ENCODE results near the gene FGD4.

FGD4 gene

DNA sequence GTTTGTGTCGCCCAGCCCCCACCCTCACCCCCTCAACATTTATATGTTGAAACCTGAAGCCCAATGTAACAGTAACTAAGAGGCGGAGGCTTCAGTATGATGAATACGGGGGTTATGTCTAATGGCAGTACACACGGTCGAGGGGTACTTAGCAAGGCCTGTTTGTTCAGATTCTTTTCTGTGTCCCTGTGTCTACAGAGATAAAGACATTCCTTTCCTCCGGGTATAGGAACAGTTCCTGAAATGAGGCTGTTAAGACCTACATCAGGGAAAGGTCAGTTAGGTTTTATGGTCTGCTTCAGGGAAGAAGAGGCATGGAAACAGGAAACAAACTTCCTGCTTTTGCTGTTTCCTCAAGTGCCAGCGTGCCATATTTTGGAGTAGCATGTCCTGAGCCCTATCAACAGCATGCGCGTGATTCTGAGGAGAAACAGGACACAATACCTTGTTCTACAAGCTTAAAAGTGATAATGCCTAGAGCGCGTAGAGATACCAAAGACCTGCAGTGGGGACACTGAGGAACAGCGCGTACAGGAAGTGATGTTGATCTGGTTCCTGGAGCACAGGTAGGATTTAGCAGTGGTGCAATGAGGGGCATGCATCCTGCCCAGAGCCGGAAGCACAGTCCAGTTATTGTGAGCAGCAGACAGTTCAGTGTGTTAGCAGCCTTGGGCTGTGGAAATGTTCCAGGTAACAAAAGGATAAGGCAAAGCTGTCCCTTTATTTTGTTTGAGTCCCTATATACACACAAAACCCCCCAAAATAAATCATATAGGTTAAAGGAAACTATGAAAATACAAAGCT is 47.2 kb downstream of the FGD4 start:
- TF ChIP-seq, protein P1, sequence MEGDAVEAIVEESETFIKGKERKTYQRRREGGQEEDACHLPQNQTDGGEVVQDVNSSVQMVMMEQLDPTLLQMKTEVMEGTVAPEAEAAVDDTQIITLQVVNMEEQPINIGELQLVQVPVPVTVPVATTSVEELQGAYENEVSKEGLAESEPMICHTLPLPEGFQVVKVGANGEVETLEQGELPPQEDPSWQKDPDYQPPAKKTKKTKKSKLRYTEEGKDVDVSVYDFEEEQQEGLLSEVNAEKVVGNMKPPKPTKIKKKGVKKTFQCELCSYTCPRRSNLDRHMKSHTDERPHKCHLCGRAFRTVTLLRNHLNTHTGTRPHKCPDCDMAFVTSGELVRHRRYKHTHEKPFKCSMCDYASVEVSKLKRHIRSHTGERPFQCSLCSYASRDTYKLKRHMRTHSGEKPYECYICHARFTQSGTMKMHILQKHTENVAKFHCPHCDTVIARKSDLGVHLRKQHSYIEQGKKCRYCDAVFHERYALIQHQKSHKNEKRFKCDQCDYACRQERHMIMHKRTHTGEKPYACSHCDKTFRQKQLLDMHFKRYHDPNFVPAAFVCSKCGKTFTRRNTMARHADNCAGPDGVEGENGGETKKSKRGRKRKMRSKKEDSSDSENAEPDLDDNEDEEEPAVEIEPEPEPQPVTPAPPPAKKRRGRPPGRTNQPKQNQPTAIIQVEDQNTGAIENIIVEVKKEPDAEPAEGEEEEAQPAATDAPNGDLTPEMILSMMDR (conservative IDR thresholded peaks at IDR 0.05; ENCODE audit: low read depth, low read length) = no peak
- H3K79me2 ChIP-seq (ENCODE audit: insufficient read depth, low read depth) = no peaks in the 10 kb centered on the region
- H3K27me3 ChIP-seq (ENCODE audit: insufficient read depth, low read depth) = no peaks in the 10 kb centered on the region
- no peaks in the 10 kb centered on the region for H3K36me3 ChIP-seq (ENCODE audit: insufficient read depth)
- no peak overlapping the region for H2AFZ ChIP-seq (ENCODE audit: low read depth)
- no peaks in the 10 kb centered on the region for H4K20me1 ChIP-seq (ENCODE audit: insufficient read depth)
- H3K4me1 ChIP-seq (ENCODE audit: low read depth, poor library complexity, severe bottlenecking) = no peaks in the 10 kb centered on the region
- H3K9ac ChIP-seq = no peak overlapping the region
- no peak overlapping the region for H3K27ac ChIP-seq
- no peak overlapping the region for H3K4me2 ChIP-seq
- H3K4me3 ChIP-seq (IDR thresholded peaks at IDR 0.05; ENCODE audit: insufficient read depth, low read depth, low read length) = no peak overlapping the region

DNA sequence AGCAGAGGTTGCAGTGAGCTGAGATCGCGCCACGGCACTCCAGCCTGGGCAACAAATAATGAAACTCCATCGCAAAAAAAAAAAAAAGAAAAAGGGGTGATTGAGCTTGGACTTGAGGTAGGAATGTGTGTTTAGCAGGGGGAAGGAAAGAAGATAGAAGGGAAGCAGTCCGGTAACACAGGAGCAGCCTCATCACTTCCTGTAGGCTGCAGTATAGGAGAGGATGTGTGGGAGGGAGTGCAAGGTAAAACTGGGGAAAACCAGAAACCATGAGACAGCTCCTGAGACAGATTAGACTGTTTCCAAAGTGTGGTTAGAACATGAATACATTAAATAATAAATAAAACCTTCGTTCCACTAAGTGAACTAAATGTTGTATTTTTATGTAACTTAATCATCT is 49.2 kb downstream of the FGD4 start:
- Histone ChIP-seq H4K20me1 (ENCODE audit: insufficient read depth) (no peaks in the 10 kb centered on the region), H3K27me3 (ENCODE audit: insufficient read depth, low read depth) (no peaks in the 10 kb centered on the region), H3K4me3 (IDR thresholded peaks at IDR 0.05; ENCODE audit: insufficient read depth, low read depth, low read length) (no peak overlapping the region), H3K27ac (no peak overlapping the region), H3K4me1 (ENCODE audit: low read depth, poor library complexity, severe bottlenecking) (no peaks in the 10 kb centered on the region), H2AFZ (ENCODE audit: low read depth) (no peak overlapping the region), H3K9ac (no peak overlapping the region), H3K36me3 (ENCODE audit: insufficient read depth) (no peaks in the 10 kb centered on the region), H3K79me2 (ENCODE audit: insufficient read depth, low read depth) (no peaks in the 10 kb centered on the region), H3K4me2 (no peak overlapping the region)
- TF ChIP-seq, protein P1 (conservative IDR thresholded peaks at IDR 0.05; ENCODE audit: low read depth, low read length) = no peak

GRCh38 chr12:32450363-32450762 is 51.0 kb downstream of the FGD4 start:
- Histone ChIP-seq H3K79me2 (ENCODE audit: insufficient read depth, low read depth) (no peaks in the 10 kb centered on the region), H3K4me2 (no peak overlapping the region), H3K4me3 (IDR thresholded peaks at IDR 0.05; ENCODE audit: insufficient read depth, low read depth, low read length) (no peak overlapping the region), H3K27me3 (ENCODE audit: insufficient read depth, low read depth) (no peaks in the 10 kb centered on the region), H2AFZ (ENCODE audit: low read depth) (no peak overlapping the region), H3K27ac (no peak overlapping the region), H3K4me1 (ENCODE audit: low read depth, poor library complexity, severe bottlenecking) (no peaks in the 10 kb centered on the region), H4K20me1 (ENCODE audit: insufficient read depth) (no peaks in the 10 kb centered on the region), H3K9ac (no peak overlapping the region), H3K36me3 (ENCODE audit: insufficient read depth) (no peaks in the 10 kb centered on the region)
- TF ChIP-seq, protein P1 (conservative IDR thresholded peaks at IDR 0.05; ENCODE audit: low read depth, low read length) = no peak

- H3K27me3 ChIP-seq (ENCODE audit: insufficient read depth, low read depth) = no peaks in the 10 kb centered on the region
- no peak overlapping the region for H3K9ac ChIP-seq
- H3K36me3 ChIP-seq (ENCODE audit: insufficient read depth) = no peaks in the 10 kb centered on the region
- no peaks in the 10 kb centered on the region for H4K20me1 ChIP-seq (ENCODE audit: insufficient read depth)
- H3K4me3 ChIP-seq (IDR thresholded peaks at IDR 0.05; ENCODE audit: insufficient read depth, low read depth, low read length) = no peak overlapping the region
- H3K4me2 ChIP-seq = no peak overlapping the region
- no peaks in the 10 kb centered on the region for H3K79me2 ChIP-seq (ENCODE audit: insufficient read depth, low read depth)
- H3K27ac ChIP-seq = no peak overlapping the region
- TF ChIP-seq, protein P1 (conservative IDR thresholded peaks at IDR 0.05; ENCODE audit: low read depth, low read length) = no peak
- no peak overlapping the region for H2AFZ ChIP-seq (ENCODE audit: low read depth)
- peaks cover 2% of the 10 kb centered on the region for H3K4me1 ChIP-seq (ENCODE audit: low read depth, poor library complexity, severe bottlenecking)
Measured at GRCh38 chr12:32450768-32451167, 51.4 kb downstream of the FGD4 start.
